ENCODE data around the gene OPTC.

OPTC gene

DNA sequence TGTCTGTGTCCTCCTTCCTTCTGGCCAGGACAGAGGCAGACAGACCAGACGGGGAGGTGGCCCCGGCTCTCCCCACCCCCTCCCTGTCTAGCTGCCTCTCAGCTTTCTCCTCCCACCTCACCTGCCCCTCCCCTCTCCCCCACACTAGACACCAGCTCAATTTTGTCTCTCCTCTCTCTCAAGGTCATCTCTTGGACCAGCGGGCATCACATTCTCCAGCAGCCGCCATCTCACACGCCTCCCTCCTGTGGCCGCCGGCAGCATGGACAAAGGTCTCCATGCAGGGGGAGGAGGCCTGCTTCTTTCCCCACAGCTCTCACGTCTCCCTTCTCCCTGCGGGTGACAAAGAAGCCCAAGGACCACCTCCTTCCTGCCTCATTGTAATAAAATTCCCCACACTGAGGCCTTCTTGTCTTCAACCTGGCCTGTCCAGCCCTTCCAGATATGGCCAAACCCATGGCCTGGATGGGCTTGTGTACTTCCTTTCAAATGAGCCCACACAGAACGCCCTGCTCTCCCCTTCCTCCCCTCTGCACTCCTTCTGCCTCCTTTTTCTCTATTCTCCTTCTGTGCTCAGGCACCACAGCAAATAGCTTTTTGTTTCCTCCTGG is 14.6 kb downstream of the OPTC start:
- TF ChIP-seq PPARA (CRISPR knock-in tag; IDR thresholded peaks at IDR 0.05; ENCODE audit: borderline replicate concordance) (no peak), TOX (CRISPR knock-in tag; IDR thresholded peaks at IDR 0.05; ENCODE audit: borderline replicate concordance) (no peak), GLIS3 (CRISPR knock-in tag; IDR thresholded peaks at IDR 0.05) (no peak)
- ATAC-seq = no peak

DNA sequence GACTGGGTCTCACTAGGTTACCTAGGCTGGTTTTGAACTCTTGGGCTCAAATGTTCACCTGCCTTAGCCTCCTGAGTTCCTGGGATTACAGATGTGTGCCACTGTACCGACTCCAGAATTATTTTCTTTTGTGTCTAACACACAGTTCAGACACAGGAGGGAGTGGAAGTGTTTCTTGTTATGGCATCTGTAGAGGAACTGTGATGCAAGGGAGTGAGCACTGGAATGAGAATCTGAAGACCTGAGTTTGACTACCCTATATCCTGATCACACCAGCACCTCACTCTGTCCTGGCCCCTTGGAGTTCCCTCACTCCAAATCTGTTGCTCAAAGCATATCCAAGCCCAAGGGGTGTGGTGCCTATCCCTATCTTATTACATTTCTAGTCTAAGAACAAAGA is 15.2 kb downstream of the OPTC start:
- no peak for ATAC-seq
- TF ChIP-seq, protein P1, sequence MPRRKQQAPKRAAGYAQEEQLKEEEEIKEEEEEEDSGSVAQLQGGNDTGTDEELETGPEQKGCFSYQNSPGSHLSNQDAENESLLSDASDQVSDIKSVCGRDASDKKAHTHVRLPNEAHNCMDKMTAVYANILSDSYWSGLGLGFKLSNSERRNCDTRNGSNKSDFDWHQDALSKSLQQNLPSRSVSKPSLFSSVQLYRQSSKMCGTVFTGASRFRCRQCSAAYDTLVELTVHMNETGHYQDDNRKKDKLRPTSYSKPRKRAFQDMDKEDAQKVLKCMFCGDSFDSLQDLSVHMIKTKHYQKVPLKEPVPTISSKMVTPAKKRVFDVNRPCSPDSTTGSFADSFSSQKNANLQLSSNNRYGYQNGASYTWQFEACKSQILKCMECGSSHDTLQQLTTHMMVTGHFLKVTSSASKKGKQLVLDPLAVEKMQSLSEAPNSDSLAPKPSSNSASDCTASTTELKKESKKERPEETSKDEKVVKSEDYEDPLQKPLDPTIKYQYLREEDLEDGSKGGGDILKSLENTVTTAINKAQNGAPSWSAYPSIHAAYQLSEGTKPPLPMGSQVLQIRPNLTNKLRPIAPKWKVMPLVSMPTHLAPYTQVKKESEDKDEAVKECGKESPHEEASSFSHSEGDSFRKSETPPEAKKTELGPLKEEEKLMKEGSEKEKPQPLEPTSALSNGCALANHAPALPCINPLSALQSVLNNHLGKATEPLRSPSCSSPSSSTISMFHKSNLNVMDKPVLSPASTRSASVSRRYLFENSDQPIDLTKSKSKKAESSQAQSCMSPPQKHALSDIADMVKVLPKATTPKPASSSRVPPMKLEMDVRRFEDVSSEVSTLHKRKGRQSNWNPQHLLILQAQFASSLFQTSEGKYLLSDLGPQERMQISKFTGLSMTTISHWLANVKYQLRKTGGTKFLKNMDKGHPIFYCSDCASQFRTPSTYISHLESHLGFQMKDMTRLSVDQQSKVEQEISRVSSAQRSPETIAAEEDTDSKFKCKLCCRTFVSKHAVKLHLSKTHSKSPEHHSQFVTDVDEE (CRISPR knock-in tag; IDR thresholded peaks at IDR 0.05) = no peak
- TF ChIP-seq, protein P2, sequence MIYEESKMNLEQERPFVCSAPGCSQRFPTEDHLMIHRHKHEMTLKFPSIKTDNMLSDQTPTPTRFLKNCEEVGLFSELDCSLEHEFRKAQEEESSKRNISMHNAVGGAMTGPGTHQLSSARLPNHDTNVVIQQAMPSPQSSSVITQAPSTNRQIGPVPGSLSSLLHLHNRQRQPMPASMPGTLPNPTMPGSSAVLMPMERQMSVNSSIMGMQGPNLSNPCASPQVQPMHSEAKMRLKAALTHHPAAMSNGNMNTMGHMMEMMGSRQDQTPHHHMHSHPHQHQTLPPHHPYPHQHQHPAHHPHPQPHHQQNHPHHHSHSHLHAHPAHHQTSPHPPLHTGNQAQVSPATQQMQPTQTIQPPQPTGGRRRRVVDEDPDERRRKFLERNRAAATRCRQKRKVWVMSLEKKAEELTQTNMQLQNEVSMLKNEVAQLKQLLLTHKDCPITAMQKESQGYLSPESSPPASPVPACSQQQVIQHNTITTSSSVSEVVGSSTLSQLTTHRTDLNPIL (CRISPR knock-in tag; IDR thresholded peaks at IDR 0.05; ENCODE audit: low read depth) = no peak
- TF ChIP-seq GLIS3 (CRISPR knock-in tag; IDR thresholded peaks at IDR 0.05) (no peak), ZNF565 (CRISPR knock-in tag; conservative IDR thresholded peaks at IDR 0.05; ENCODE audit: low read depth) (no peak), ZNF8 (CRISPR knock-in tag; IDR thresholded peaks at IDR 0.05) (no peak), PPARA (CRISPR knock-in tag; IDR thresholded peaks at IDR 0.05; ENCODE audit: borderline replicate concordance) (no peak), ESRRG (CRISPR knock-in tag; IDR thresholded peaks at IDR 0.05) (no peak), ZNF70 (CRISPR knock-in tag; IDR thresholded peaks at IDR 0.05) (no peak), TCF4 (CRISPR knock-in tag; IDR thresholded peaks at IDR 0.05; ENCODE audit: borderline replicate concordance) (no peak), BACH2 (CRISPR knock-in tag; IDR thresholded peaks at IDR 0.05; ENCODE audit: borderline replicate concordance) (no peak), OSR1 (CRISPR knock-in tag; IDR thresholded peaks at IDR 0.05) (no peak), ZFP3 (CRISPR knock-in tag; IDR thresholded peaks at IDR 0.05) (no peak), RARB (CRISPR knock-in tag; IDR thresholded peaks at IDR 0.05) (no peak)
- TF ChIP-seq, protein P3, sequence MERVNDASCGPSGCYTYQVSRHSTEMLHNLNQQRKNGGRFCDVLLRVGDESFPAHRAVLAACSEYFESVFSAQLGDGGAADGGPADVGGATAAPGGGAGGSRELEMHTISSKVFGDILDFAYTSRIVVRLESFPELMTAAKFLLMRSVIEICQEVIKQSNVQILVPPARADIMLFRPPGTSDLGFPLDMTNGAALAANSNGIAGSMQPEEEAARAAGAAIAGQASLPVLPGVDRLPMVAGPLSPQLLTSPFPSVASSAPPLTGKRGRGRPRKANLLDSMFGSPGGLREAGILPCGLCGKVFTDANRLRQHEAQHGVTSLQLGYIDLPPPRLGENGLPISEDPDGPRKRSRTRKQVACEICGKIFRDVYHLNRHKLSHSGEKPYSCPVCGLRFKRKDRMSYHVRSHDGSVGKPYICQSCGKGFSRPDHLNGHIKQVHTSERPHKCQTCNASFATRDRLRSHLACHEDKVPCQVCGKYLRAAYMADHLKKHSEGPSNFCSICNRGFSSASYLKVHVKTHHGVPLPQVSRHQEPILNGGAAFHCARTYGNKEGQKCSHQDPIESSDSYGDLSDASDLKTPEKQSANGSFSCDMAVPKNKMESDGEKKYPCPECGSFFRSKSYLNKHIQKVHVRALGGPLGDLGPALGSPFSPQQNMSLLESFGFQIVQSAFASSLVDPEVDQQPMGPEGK (CRISPR knock-in tag; IDR thresholded peaks at IDR 0.05; ENCODE audit: borderline replicate concordance) = no peak
- TF ChIP-seq, protein P4, sequence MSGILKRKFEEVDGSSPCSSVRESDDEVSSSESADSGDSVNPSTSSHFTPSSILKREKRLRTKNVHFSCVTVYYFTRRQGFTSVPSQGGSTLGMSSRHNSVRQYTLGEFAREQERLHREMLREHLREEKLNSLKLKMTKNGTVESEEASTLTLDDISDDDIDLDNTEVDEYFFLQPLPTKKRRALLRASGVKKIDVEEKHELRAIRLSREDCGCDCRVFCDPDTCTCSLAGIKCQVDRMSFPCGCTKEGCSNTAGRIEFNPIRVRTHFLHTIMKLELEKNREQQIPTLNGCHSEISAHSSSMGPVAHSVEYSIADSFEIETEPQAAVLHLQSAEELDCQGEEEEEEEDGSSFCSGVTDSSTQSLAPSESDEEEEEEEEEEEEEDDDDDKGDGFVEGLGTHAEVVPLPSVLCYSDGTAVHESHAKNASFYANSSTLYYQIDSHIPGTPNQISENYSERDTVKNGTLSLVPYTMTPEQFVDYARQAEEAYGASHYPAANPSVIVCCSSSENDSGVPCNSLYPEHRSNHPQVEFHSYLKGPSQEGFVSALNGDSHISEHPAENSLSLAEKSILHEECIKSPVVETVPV (CRISPR knock-in tag; IDR thresholded peaks at IDR 0.05) = no peak

DNA sequence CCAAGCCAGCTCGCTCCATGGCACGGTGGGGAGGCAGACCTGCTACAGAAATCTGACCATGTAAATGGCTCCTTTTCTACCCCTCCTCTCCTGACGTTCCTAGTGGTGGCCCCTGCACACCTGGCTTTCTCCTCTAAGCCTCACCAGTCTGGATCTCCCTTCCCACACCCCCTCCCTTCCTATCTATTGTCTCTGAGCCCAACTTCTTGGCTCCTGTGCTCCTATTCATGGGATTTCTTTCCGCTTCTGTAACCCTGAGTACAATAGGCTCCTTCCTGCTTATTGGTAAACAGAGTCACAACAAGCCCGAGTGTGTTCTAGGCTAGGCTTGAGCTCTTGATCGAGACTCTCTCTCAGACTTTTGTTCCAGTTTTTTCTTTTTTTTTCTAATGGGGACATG is 17.6 kb downstream of the OPTC start:
- no peak for ATAC-seq
- TF ChIP-seq TCF4 (CRISPR knock-in tag; IDR thresholded peaks at IDR 0.05; ENCODE audit: borderline replicate concordance) (no peak), GLIS3 (CRISPR knock-in tag; IDR thresholded peaks at IDR 0.05) (no peak), BACH2 (CRISPR knock-in tag; IDR thresholded peaks at IDR 0.05; ENCODE audit: borderline replicate concordance) (no peak), ZFP3 (CRISPR knock-in tag; IDR thresholded peaks at IDR 0.05) (no peak), RARB (CRISPR knock-in tag; IDR thresholded peaks at IDR 0.05) (no peak), TOX (CRISPR knock-in tag; IDR thresholded peaks at IDR 0.05; ENCODE audit: borderline replicate concordance) (no peak), OSR1 (CRISPR knock-in tag; IDR thresholded peaks at IDR 0.05) (no peak), ESRRG (CRISPR knock-in tag; IDR thresholded peaks at IDR 0.05) (no peak), ARNTL (CRISPR knock-in tag; IDR thresholded peaks at IDR 0.05; ENCODE audit: borderline replicate concordance, low read depth) (no peak), ISL1 (CRISPR knock-in tag; IDR thresholded peaks at IDR 0.05) (no peak), ZNF8 (CRISPR knock-in tag; IDR thresholded peaks at IDR 0.05) (no peak), ZNF70 (CRISPR knock-in tag; IDR thresholded peaks at IDR 0.05) (no peak), ZNF565 (CRISPR knock-in tag; conservative IDR thresholded peaks at IDR 0.05; ENCODE audit: low read depth) (no peak)
- TF ChIP-seq, protein P3 (CRISPR knock-in tag; IDR thresholded peaks at IDR 0.05; ENCODE audit: borderline replicate concordance) = no peak
- TF ChIP-seq, protein P4 (CRISPR knock-in tag; IDR thresholded peaks at IDR 0.05) = no peak
- TF ChIP-seq, protein P2 (CRISPR knock-in tag; IDR thresholded peaks at IDR 0.05; ENCODE audit: low read depth) = no peak

Data from SK-N-SH treated with all-trans-retinoic acid at 6 μM for 48 hours (cell line).